K562 (cell line): ENCODE data around the gene CYB5R2. TPM values are rescaled to one million over a fixed set of nuclear protein-coding genes. Genes with fewer than 3 reads are reported as not detected.

Experiments
- ATAC-seq: fragments of 200-7000 bp; cut with Tn5 transposase; 3 replicates; pipeline ENCODE4 v1.9.1; 2020; ENCODE audit warnings: moderate library complexity
- BruUV-seq: library from RNA; stranded (reverse); fragments of 400-500 nt; replicated peaks from 2 replicates; lab custom pipeline; 2021; lab: Mats Ljungman, UMichigan
- CTCF ChIA-PET: fragments of 300-600 bp; formaldehyde crosslinking; extraction: SDS; loops from one replicate; lab custom pipeline; 2021; ENCODE audit warnings: low intra/inter-chr PET ratio; lab: Yijun Ruan, JAX
- POLR2A ChIA-PET: fragments of 300-600, 350-650 bp; sonication (Branson Sonifier 250); formaldehyde crosslinking; extraction: SDS; loops from one replicate; lab custom pipeline; 2021; ENCODE audit warnings: antibody characterized with exemption, inconsistent platforms; lab: Yijun Ruan, JAX
- DNase-seq, 4 experiments: peaks; one replicate each; pipeline versions ENCODE4 v3.0.0 to v3.0.0-alpha.2; 2011 to 2018; ENCODE audit warnings: low spot score in 3 of 4, mixed read lengths in 3 of 4; ENCODE audit errors: extremely low read depth in 1 of 4
- FAIRE-seq: peaks from 2 replicates; lab custom pipeline; 2011; peaks lifted over from hg19 to GRCh38; lab: Jason Lieb, UNC
- H2AFZ ChIP-seq: 2 replicates; pipeline ENCODE4 v1.6.0; 2011; ENCODE audit warnings: low read depth, low read length, control low read depth, inconsistent platforms
- H3K27ac ChIP-seq: fragments of 200-600 bp; 3 replicates; pipeline ENCODE4 v1.8.0; 2011; ENCODE audit warnings: low read depth, mild to moderate bottlenecking, control low read depth, inconsistent platforms, low read length, moderate library complexity, mixed read lengths; ENCODE audit errors: extremely low read depth
- H3K27me3 ChIP-seq, 2 experiments: fragments of 300-600 bp in 1 of 2; 2 replicates in 1 of 2; 3 replicates in 1 of 2; pipeline versions ENCODE4 v1.6.0 to v1.8.0; 2011; ENCODE audit warnings: inconsistent platforms in 2 of 2, low read length in 2 of 2, mild to moderate bottlenecking in 1 of 2, mixed read lengths in 1 of 2, moderate library complexity in 1 of 2; ENCODE audit not compliant: control insufficient read depth in 2 of 2, insufficient read depth in 2 of 2
- H3K36me3 ChIP-seq: fragments of 300-600 bp; 3 replicates; pipeline ENCODE4 v1.8.0; 2011; ENCODE audit warnings: mild to moderate bottlenecking, low read length, inconsistent platforms; ENCODE audit not compliant: control insufficient read depth, insufficient read depth
- H3K4me1 ChIP-seq, 2 experiments: fragments of 200-600 bp in 1 of 2; replicated peaks in 1 of 2; 2 replicates in 1 of 2; 3 replicates in 1 of 2; pipeline versions ENCODE4 v1.5.1 to v1.8.0; 2011; ENCODE audit warnings: inconsistent platforms in 2 of 2, low read length in 2 of 2, mild to moderate bottlenecking in 1 of 2, mixed read lengths in 1 of 2, moderate library complexity in 1 of 2; ENCODE audit not compliant: control insufficient read depth in 2 of 2, insufficient read depth in 2 of 2
- H3K4me2 ChIP-seq: 2 replicates; pipeline ENCODE4 v1.6.1; 2011; ENCODE audit warnings: low read length, control low read depth, inconsistent platforms, mixed read lengths; ENCODE audit not compliant: insufficient read depth
- H3K4me3 ChIP-seq: fragments of 200-600 bp; sonication (generic), shearing (Covaris generic); 2 replicates; pipeline ENCODE4 v1.5.1; 2016; ENCODE audit warnings: control low read depth, inconsistent platforms
- H3K79me2 ChIP-seq: fragments of 200-600 bp; 3 replicates; pipeline ENCODE4 v1.8.0; 2011; ENCODE audit warnings: low read length, inconsistent platforms; ENCODE audit not compliant: control insufficient read depth, insufficient read depth
- H3K9ac ChIP-seq, 2 experiments: 2 replicates each; pipeline versions ENCODE4 v1.6.0 to v1.6.1; 2011; ENCODE audit warnings: low read depth in 2 of 2, low read length in 2 of 2, control low read depth in 1 of 2, inconsistent platforms in 1 of 2, mild to moderate bottlenecking in 1 of 2, mixed read lengths in 1 of 2; ENCODE audit not compliant: insufficient read depth in 1 of 2
- H3K9me1 ChIP-seq: one replicate; pipeline ENCODE4 v1.6.0; 2011; ENCODE audit warnings: inconsistent platforms, mild to moderate bottlenecking, low read length, moderate library complexity; ENCODE audit not compliant: control insufficient read depth, insufficient read depth
- H3K9me3 ChIP-seq: replicated peaks from 2 replicates; pipeline ENCODE4 v1.5.1; 2011; ENCODE audit warnings: low read depth, low read length, inconsistent platforms; ENCODE audit not compliant: control insufficient read depth, insufficient read depth
- H4K20me1 ChIP-seq: replicated peaks from 2 replicates; pipeline ENCODE4 v1.6.1; 2011; ENCODE audit warnings: low read length, inconsistent platforms, mixed read lengths; ENCODE audit not compliant: control insufficient read depth, insufficient read depth
- BCOR ChIP-seq: fragments of 450-650 bp; IDR thresholded peaks from 2 replicates; pipeline ENCODE4 v1.6.1; 2016
- CCNT2 ChIP-seq: IDR thresholded peaks from 2 replicates; pipeline ENCODE4 v1.6.1; 2011; ENCODE audit warnings: borderline replicate concordance, low read depth, mild to moderate bottlenecking, moderate library complexity, mixed read lengths, low read length; ENCODE audit not compliant: insufficient read length; ENCODE audit errors: extremely low read depth
- HDGF ChIP-seq: fragments of 450-650 bp; IDR thresholded peaks from 2 replicates; pipeline ENCODE4 v1.6.1; 2016
- LEF1 ChIP-seq: fragments of 450-650 bp; IDR thresholded peaks from 2 replicates; pipeline ENCODE4 v1.6.1; 2016; ENCODE audit warnings: mild to moderate bottlenecking
- MXI1 ChIP-seq: IDR thresholded peaks from 2 replicates; pipeline ENCODE4 v1.6.1; 2011; ENCODE audit warnings: low read depth, mild to moderate bottlenecking, improper control_type of control experiment, low read length
- SUPT5H ChIP-seq: fragments of 450-650 bp; IDR thresholded peaks from 2 replicates; pipeline ENCODE4 v1.6.1; 2016
- TAF1 ChIP-seq: IDR thresholded peaks from 2 replicates; pipeline ENCODE4 v1.6.1; 2011; ENCODE audit warnings: mild to moderate bottlenecking, low read length, moderate library complexity; ENCODE audit not compliant: insufficient read depth, control insufficient read depth, severe bottlenecking; ENCODE audit errors: extremely low read depth
- TAF9B ChIP-seq: fragments of 450-650 bp; IDR thresholded peaks from 2 replicates; pipeline ENCODE4 v1.6.1; 2018; ENCODE audit warnings: mild to moderate bottlenecking; ENCODE audit not compliant: partially characterized antibody
- WGBS: fragments of 100-300 bp; shearing (Covaris generic); methylation state at CpG from one replicate; pipeline ENCODE4 v1.1.6; 2016; ENCODE audit warnings: low coverage, mixed read lengths; ENCODE audit not compliant: insufficient coverage; ENCODE audit errors: missing lambda C conversion rate; 5-methylcytosine and 5-hydroxymethylcytosine counted together
- in situ Hi-C: fragments of 300-500 bp; cut with MboI; formaldehyde crosslinking; loops from 4 replicates; pipeline ENCODE4 v1.15.0; 2018; ENCODE audit warnings: inconsistent platforms, mixed read lengths
- intact Hi-C: fragments of 100-400 bp; cut with micrococcal nuclease; formaldehyde crosslinking; loops from 2 replicates; pipeline ENCODE4 v1.14.2; 2022
- polyA plus RNA-seq, 8 experiments: library from polyadenylated mRNA; depleted of rRNA in 4 of 8; stranded (reverse) in 5 of 8; unstranded in 3 of 8; fragments of >200 nt; fragmentation: Nextera tagmentation in 2 of 8; fragmentation: Illumina TruSeq in 1 of 8; extraction: Ambion mirVana in 2 of 8; extraction: Trizol in 1 of 8; gene quantifications; 2 replicates each; pipeline versions ENCODE4 v1.2.1 to v1.2.3, GENCODE V29; 2011 to 2014; ENCODE audit warnings: inconsistent platforms in 1 of 8, missing spikeins in 1 of 8
- total RNA-seq, 7 experiments: library from RNA; depleted of rRNA in 6 of 7; stranded (reverse); fragments of >200 nt in 6 of 7; fragmentation: Illumina TruSeq in 2 of 7; extraction: Trizol in 2 of 7; gene quantifications; 2 replicates each; pipeline versions ENCODE4 v1.2.1 to v1.2.3, GENCODE V29; 2011 to 2021; ENCODE audit warnings: low replicate concordance in 1 of 7
- TF ChIP-seq, protein P1 (sequence below), 2 experiments: fragments of 200-800 bp in 1 of 2; sonication (Bioruptor generic) in 1 of 2; sonication (generic) in 1 of 2; formaldehyde crosslinking in 1 of 2; IDR thresholded peaks in 1 of 2; conservative IDR thresholded peaks in 1 of 2; 2 replicates each; pipeline versions ENCODE4 v1.5.0 to v1.6.1; 2016 to 2020; ENCODE audit warnings: missing compliant biosample characterization in 1 of 2, missing genetic modification characterization in 1 of 2, missing genetic modification reagents in 1 of 2

Gene CYB5R2
- total and polyA plus RNA-seq, 9 of the 15 experiments (the other 6 are each of a cell fraction or from before 2014, with no cell fraction given) = 8.2 to 28.7 (median 13.6) TPM

DNA sequence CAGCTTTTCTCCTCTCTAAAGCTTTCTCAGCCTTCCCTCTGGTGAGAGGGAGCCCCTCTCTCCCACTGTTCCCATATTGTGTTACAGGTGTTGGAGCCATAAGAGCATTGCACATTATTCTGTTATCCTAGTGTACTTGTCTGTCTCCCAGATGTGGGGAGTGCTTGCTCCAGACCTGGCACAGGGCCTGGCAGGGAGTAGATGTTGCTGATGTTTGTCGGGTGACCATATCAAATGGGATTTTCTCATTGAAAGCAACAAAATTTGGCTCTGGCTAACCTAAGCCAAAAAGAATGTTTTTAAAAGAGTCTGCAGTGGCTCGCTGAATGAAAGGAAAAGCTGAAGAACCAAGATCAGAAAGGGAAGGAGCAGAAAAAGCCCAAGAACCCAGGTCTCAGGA is 41.1 kb downstream of the CYB5R2 start (continued):
- TF ChIP-seq TAF9B (no peak), HDGF (no peak), MXI1 (no peak)
- TF ChIP-seq, protein P1, sequence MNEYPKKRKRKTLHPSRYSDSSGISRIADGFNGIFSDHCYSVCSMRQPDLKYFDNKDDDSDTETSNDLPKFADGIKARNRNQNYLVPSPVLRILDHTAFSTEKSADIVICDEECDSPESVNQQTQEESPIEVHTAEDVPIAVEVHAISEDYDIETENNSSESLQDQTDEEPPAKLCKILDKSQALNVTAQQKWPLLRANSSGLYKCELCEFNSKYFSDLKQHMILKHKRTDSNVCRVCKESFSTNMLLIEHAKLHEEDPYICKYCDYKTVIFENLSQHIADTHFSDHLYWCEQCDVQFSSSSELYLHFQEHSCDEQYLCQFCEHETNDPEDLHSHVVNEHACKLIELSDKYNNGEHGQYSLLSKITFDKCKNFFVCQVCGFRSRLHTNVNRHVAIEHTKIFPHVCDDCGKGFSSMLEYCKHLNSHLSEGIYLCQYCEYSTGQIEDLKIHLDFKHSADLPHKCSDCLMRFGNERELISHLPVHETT (CRISPR knock-in tag; conservative IDR thresholded peaks at IDR 0.05 in 1 of 2, IDR thresholded peaks at IDR 0.05 in 1 of 2) = no peak

DNA sequence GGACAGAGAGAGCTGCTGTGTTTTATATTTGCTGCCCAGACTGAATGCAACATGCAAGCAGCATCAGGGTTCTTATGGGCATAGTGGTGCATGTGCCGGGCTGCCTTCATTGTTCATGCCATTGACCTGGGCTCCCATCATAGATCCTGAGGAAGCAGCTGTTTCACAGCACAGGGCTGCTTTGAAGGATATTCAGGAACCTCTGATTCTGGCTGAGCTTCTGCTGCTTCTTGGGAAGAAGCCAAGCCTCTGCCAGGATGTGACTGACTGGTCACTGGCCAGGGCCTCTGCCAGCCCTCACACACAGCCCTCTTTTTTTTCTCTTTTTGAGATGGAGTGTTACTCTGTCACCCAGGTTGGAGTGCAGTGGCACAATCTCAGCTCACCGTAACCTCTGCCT is 43.3 kb downstream of the CYB5R2 start:
- TF ChIP-seq CCNT2 (no peak), BCOR (no peak), TAF1 (no peak), LEF1 (no peak), SUPT5H (no peak)
- BruUV-seq = no TSS peak
- POLR2A ChIA-PET = no interaction called here

More for the DNA sequence above, 43.3 kb downstream of the CYB5R2 start:
- ATAC-seq (no peak), FAIRE-seq (no peak), DNase-seq (no peak)
- in situ Hi-C loops = no loop called here
- Histone ChIP-seq H3K9me3 (no peaks in the 10 kb centered on the region), H3K4me3 (no peak overlapping the region), H3K4me1 (no peaks in the 10 kb centered on the region), H3K36me3 (no peaks in the 10 kb centered on the region), H3K79me2 (no peaks in the 10 kb centered on the region), H4K20me1 (no peaks in the 10 kb centered on the region), H3K9me1 (no peaks in the 10 kb centered on the region), H2AFZ (no peak overlapping the region), H3K27me3 (peaks cover 2 to 10% of the 10 kb centered on the region in 2 experiments; a peak in 2 of 5 replicates), H3K27ac (no peak overlapping the region), H3K4me2 (no peak overlapping the region), H3K9ac (no peak overlapping the region)
- CTCF ChIA-PET = no interaction called here
- intact Hi-C loops = no loop called here
- 7% methylated on average over 2 of the region's 2 CpGs for WGBS
